ENCODE data around the gene NTHL1. TPM values are rescaled to one million over a fixed set of nuclear protein-coding genes. Genes with fewer than 3 reads are reported as not detected.
A peak's percentile ranks its signal among the peaks of the same experiment; 100 is the strongest.

NTHL1 gene
- total RNA-seq, 2 donors from 2014 or later = 16.4 to 24.9 TPM

DNA sequence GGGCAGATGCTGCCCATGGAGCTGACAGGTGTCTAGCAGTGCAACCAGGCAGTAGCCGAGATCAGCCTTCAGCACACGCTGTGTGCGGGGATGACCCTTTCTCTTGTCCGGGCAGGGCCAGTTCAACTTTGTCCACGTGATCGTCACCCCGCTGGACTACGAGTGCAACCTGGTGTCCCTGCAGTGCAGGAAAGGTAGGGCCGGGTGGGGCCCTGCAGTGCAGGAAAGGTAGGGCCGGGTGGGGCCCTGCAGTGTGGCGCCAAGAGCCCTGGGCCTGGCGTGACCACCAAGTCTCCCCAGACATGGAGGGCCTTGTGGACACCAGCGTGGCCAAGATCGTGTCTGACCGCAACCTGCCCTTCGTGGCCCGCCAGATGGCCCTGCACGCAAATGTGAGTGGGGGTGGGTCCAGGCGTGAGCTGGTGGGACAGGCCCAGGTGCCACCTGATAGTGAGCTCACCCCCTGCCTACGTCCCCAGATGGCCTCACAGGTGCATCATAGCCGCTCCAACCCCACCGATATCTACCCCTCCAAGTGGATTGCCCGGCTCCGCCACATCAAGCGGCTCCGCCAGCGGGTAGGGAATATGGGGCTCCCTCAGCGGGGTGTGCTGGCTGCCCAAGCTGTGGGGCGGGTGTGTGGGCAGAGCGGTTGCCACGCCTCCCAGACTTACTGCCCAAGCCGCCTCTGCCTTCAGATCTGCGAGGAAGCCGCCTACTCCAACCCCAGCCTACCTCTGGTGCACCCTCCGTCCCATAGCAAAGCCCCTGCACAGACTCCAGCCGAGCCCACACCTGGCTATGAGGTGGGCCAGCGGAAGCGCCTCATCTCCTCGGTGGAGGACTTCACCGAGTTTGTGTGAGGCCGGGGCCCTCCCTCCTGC is 40.4 kb upstream of the NTHL1 start:
- Histone ChIP-seq H3K27me3 (replicated peaks; ENCODE audit: insufficient read depth) (no peaks in the 10 kb centered on the region), H3K4me1 (replicated peaks) (peaks cover 32% of the 10 kb centered on the region), H3K4me3 (no peak overlapping the region), H3K36me3 (peaks cover 0 to 24% of the 10 kb centered on the region in 2 donors), H3K27ac (peak overlapping the region in 1 of 2 donors; percentile 92), H3K9me3 (no peaks in the 10 kb centered on the region)
- no peak for DNase-seq (ENCODE audit: low spot score)
- intact Hi-C loops (cut with DNase I) = no loop called here
- TF ChIP-seq, protein P1, sequence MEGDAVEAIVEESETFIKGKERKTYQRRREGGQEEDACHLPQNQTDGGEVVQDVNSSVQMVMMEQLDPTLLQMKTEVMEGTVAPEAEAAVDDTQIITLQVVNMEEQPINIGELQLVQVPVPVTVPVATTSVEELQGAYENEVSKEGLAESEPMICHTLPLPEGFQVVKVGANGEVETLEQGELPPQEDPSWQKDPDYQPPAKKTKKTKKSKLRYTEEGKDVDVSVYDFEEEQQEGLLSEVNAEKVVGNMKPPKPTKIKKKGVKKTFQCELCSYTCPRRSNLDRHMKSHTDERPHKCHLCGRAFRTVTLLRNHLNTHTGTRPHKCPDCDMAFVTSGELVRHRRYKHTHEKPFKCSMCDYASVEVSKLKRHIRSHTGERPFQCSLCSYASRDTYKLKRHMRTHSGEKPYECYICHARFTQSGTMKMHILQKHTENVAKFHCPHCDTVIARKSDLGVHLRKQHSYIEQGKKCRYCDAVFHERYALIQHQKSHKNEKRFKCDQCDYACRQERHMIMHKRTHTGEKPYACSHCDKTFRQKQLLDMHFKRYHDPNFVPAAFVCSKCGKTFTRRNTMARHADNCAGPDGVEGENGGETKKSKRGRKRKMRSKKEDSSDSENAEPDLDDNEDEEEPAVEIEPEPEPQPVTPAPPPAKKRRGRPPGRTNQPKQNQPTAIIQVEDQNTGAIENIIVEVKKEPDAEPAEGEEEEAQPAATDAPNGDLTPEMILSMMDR (IDR thresholded peaks at IDR 0.05) = no peak
- TF ChIP-seq POLR2A (IDR thresholded peaks at IDR 0.05) = no peak
- no peak for TF ChIP-seq POLR2AphosphoS5 (IDR thresholded peaks at IDR 0.05)
- 81% methylated on average over 40 of the region's 41 CpGs for WGBS

- peak overlapping the region; percentile 88 to 92 for H3K27ac ChIP-seq
- peaks cover 35% of the 10 kb centered on the region for H3K4me1 ChIP-seq (replicated peaks)
- H3K4me3 ChIP-seq = no peak overlapping the region
- peaks cover 0 to 21% of the 10 kb centered on the region in 2 donors for H3K36me3 ChIP-seq
- intact Hi-C loops (cut with DNase I) = no loop called here
- TF ChIP-seq POLR2AphosphoS5 (IDR thresholded peaks at IDR 0.05) (no peak), POLR2A (IDR thresholded peaks at IDR 0.05) (no peak)
- TF ChIP-seq, protein P1 (IDR thresholded peaks at IDR 0.05) = no peak
- 88% methylated on average over 29 of the region's 30 CpGs for WGBS
- no peaks in the 10 kb centered on the region for H3K9me3 ChIP-seq
- DNase-seq (ENCODE audit: low spot score) = no peak
- H3K27me3 ChIP-seq (replicated peaks; ENCODE audit: insufficient read depth) = no peaks in the 10 kb centered on the region
These were observed 39.4 kb upstream of the NTHL1 start for GRCh38 chr16:2086812-2087747.

- peak; percentile 84 for DNase-seq (ENCODE audit: low spot score)
- Histone ChIP-seq H3K27me3 (replicated peaks; ENCODE audit: insufficient read depth) (no peaks in the 10 kb centered on the region), H3K4me1 (replicated peaks) (peaks cover 36% of the 10 kb centered on the region), H3K4me3 (no peak overlapping the region), H3K36me3 (peaks cover 0 to 18% of the 10 kb centered on the region in 2 donors), H3K27ac (peak overlapping the region; percentile 88 to 92), H3K9me3 (no peaks in the 10 kb centered on the region)
- 78% methylated on average over 24 of the region's 27 CpGs for WGBS
- intact Hi-C loops (cut with DNase I) = no loop called here
- TF ChIP-seq POLR2AphosphoS5 (IDR thresholded peaks at IDR 0.05) (peak; percentile 91), POLR2A (IDR thresholded peaks at IDR 0.05) (no peak)
These were observed 38.6 kb upstream of the NTHL1 start for GRCh38 chr16:2086106-2086742.

- 69% methylated on average over 11 of the region's 14 CpGs for WGBS
- no peak for DNase-seq (ENCODE audit: low spot score)
- intact Hi-C loops (cut with DNase I) = no loop called here
- no peaks in the 10 kb centered on the region for H3K9me3 ChIP-seq
- peaks cover 35% of the 10 kb centered on the region for H3K4me1 ChIP-seq (replicated peaks)
- peak overlapping the region; percentile 88 to 92 for H3K27ac ChIP-seq
- H3K4me3 ChIP-seq = no peak overlapping the region
- TF ChIP-seq POLR2AphosphoS5 (IDR thresholded peaks at IDR 0.05) = no peak
- TF ChIP-seq POLR2A (IDR thresholded peaks at IDR 0.05) = no peak
- TF ChIP-seq, protein P1 (IDR thresholded peaks at IDR 0.05) = no peak
- H3K36me3 ChIP-seq = peaks cover 0 to 14% of the 10 kb centered on the region in 2 donors
- H3K27me3 ChIP-seq (replicated peaks; ENCODE audit: insufficient read depth) = no peaks in the 10 kb centered on the region
These were observed 38.0 kb upstream of the NTHL1 start for GRCh38 chr16:2085669-2086068.
